Activated naive CD4-positive, alpha-beta T cell treated with anti-CD3 and anti-CD28 coated beads for 36 hours (primary cell): ENCODE data around the gene SPRN. TPM values are rescaled to one million over a fixed set of nuclear protein-coding genes. Genes with fewer than 3 reads are reported as not detected.

ENCODE experiments used
- CTCF ChIA-PET: fragments of 350-600 bp; sonication (Branson Sonifier 250); formaldehyde crosslinking; loops from one replicate; lab custom pipeline; 2021; ENCODE audit warnings: antibody characterized with exemption; lab: Charles Lee
- DNase-seq: peaks from one replicate; pipeline ENCODE4 v3.0.0-alpha.2; 2020
- H3K27ac Mint-ChIP-seq: one replicate; pipeline ENCODE4 v1.8.0; 2021; ENCODE audit warnings: mild to moderate bottlenecking, mixed read lengths
- H3K27me3 Mint-ChIP-seq: one replicate; pipeline ENCODE4 v1.8.0; 2021; ENCODE audit warnings: low read depth, mixed read lengths
- H3K36me3 Mint-ChIP-seq: one replicate; pipeline ENCODE4 v1.8.0; 2021; ENCODE audit warnings: low read depth, mixed read lengths
- H3K4me1 Mint-ChIP-seq: one replicate; pipeline ENCODE4 v1.8.0; 2021; ENCODE audit warnings: low read depth, mixed read lengths
- H3K4me3 Mint-ChIP-seq: one replicate; pipeline ENCODE4 v1.8.0; 2021; ENCODE audit warnings: mild to moderate bottlenecking, moderate library complexity, mixed read lengths
- H3K9me3 Mint-ChIP-seq: one replicate; pipeline ENCODE4 v1.8.0; 2021; ENCODE audit warnings: mixed read lengths
- intact Hi-C: fragments of 100-400 bp; cut with micrococcal nuclease; formaldehyde crosslinking; loops from one replicate; pipeline ENCODE4 v1.15.1; 2023
- total RNA-seq, 2 experiments: library from RNA; stranded (reverse); gene quantifications; one replicate each; pipeline ENCODE4 v1.2.3, GENCODE V29; 2021

SPRN gene
- total RNA-seq, 2 experiments from 2014 or later: not detected

GRCh38 chr10:133453516-133454203, 29.2 kb upstream of the SPRN start, which contains the start of gene SCART1:
Gene SCART1 (plus strand): TSS chr10:133453945. CDS start chr10:133453998, 53 bp downstream.
- no peaks in the 10 kb centered on the region for H3K4me1 Mint-ChIP-seq
- no peaks in the 10 kb centered on the region for H3K27me3 Mint-ChIP-seq
- intact Hi-C loops: no loop called here
- H3K27ac Mint-ChIP-seq: no peak within 1 kb of the TSS
- DNase-seq: no peak
- CTCF ChIA-PET: interaction anchor here (1.0 kb wide), 1 partner anchor 15 kb away, joined by 4 read pairs; no protein-coding TSS in a partner anchor
- peaks cover 7% of the 10 kb centered on the region for H3K9me3 Mint-ChIP-seq
- no peak within 1 kb of the TSS for H3K4me3 Mint-ChIP-seq
- H3K36me3 Mint-ChIP-seq: no peaks in the 10 kb centered on the region

- H3K27me3 Mint-ChIP-seq: no peaks in the 10 kb centered on the region
- H3K9me3 Mint-ChIP-seq: peaks cover 19% of the 10 kb centered on the region
- H3K27ac Mint-ChIP-seq: no peak overlapping the region
- CTCF ChIA-PET: no interaction called here
- no peak overlapping the region for H3K4me3 Mint-ChIP-seq
- DNase-seq: no peak
- intact Hi-C loops: no loop called here
- H3K36me3 Mint-ChIP-seq: peaks cover 9% of the 10 kb centered on the region
- H3K4me1 Mint-ChIP-seq: no peaks in the 10 kb centered on the region
These were observed 28.0 kb upstream of the SPRN start for GRCh38 chr10:133452453-133452852.

- intact Hi-C loops: no loop called here
- Mint-ChIP-seq H3K4me1 (no peaks in the 10 kb centered on the region), H3K9me3 (peaks cover 27% of the 10 kb centered on the region), H3K4me3 (no peak overlapping the region), H3K27me3 (no peaks in the 10 kb centered on the region), H3K36me3 (peaks cover 15% of the 10 kb centered on the region), H3K27ac (no peak overlapping the region)
- CTCF ChIA-PET: interaction anchor here (1.0 kb wide), 1 partner anchor 13 kb away, joined by 6 read pairs; no protein-coding TSS in a partner anchor
- DNase-seq: no peak
These were observed 26.9 kb upstream of the SPRN start for GRCh38 chr10:133451346-133451745.

- Mint-ChIP-seq H3K4me1 (no peaks in the 10 kb centered on the region), H3K27ac (no peak overlapping the region), H3K36me3 (peaks cover 19% of the 10 kb centered on the region), H3K27me3 (no peaks in the 10 kb centered on the region), H3K9me3 (peaks cover 33% of the 10 kb centered on the region), H3K4me3 (no peak overlapping the region)
- CTCF ChIA-PET: no interaction called here
- DNase-seq: no peak
- intact Hi-C loops: no loop called here
These were observed 23.7 kb upstream of the SPRN start for GRCh38 chr10:133448120-133448519.

GRCh38 chr10:133446979-133447378, 22.6 kb upstream of the SPRN start:
- intact Hi-C loops: no loop called here
- CTCF ChIA-PET: no interaction called here
- Mint-ChIP-seq H3K27me3 (no peaks in the 10 kb centered on the region), H3K27ac (no peak overlapping the region), H3K4me1 (peaks cover 5% of the 10 kb centered on the region), H3K4me3 (no peak overlapping the region), H3K9me3 (peaks cover 33% of the 10 kb centered on the region), H3K36me3 (peaks cover 19% of the 10 kb centered on the region)
- DNase-seq: no peak

GRCh38 chr10:133445751-133446708, 21.6 kb upstream of the SPRN start:
- Mint-ChIP-seq H3K9me3 (peaks cover 33% of the 10 kb centered on the region), H3K27me3 (no peaks in the 10 kb centered on the region), H3K36me3 (peaks cover 19% of the 10 kb centered on the region), H3K27ac (no peak overlapping the region), H3K4me1 (peaks cover 5% of the 10 kb centered on the region), H3K4me3 (no peak overlapping the region)
- intact Hi-C loops: no loop called here
- CTCF ChIA-PET: no interaction called here
- no peak for DNase-seq

GRCh38 chr10:133445268-133445732, 20.9 kb upstream of the SPRN start:
- intact Hi-C loops: no loop called here
- no peak overlapping the region for H3K27ac Mint-ChIP-seq
- peaks cover 33% of the 10 kb centered on the region for H3K9me3 Mint-ChIP-seq
- H3K4me1 Mint-ChIP-seq: peaks cover 5% of the 10 kb centered on the region
- peaks cover 19% of the 10 kb centered on the region for H3K36me3 Mint-ChIP-seq
- DNase-seq: no peak
- H3K27me3 Mint-ChIP-seq: no peaks in the 10 kb centered on the region
- CTCF ChIA-PET: no interaction called here
- H3K4me3 Mint-ChIP-seq: no peak overlapping the region

GRCh38 chr10:133444342-133445267, 20.2 kb upstream of the SPRN start:
- Mint-ChIP-seq H3K27ac (no peak overlapping the region), H3K4me1 (peaks cover 5% of the 10 kb centered on the region), H3K4me3 (no peak overlapping the region), H3K27me3 (no peaks in the 10 kb centered on the region), H3K36me3 (peaks cover 19% of the 10 kb centered on the region), H3K9me3 (peaks cover 33% of the 10 kb centered on the region)
- no peak for DNase-seq
- intact Hi-C loops: no loop called here
- CTCF ChIA-PET: no interaction called here

- Mint-ChIP-seq H3K27me3 (peaks cover 2% of the 10 kb centered on the region), H3K36me3 (peaks cover 18% of the 10 kb centered on the region), H3K9me3 (peaks cover 22% of the 10 kb centered on the region), H3K27ac (no peak overlapping the region), H3K4me3 (no peak overlapping the region), H3K4me1 (peaks cover 5% of the 10 kb centered on the region)
- CTCF ChIA-PET: no interaction called here
- DNase-seq: no peak
- intact Hi-C loops: no loop called here
These were observed 18.8 kb upstream of the SPRN start for GRCh38 chr10:133442967-133443924.

GRCh38 chr10:133442191-133442966, 18.0 kb upstream of the SPRN start:
- H3K27ac Mint-ChIP-seq: no peak overlapping the region
- no peak for DNase-seq
- intact Hi-C loops: no loop called here
- H3K27me3 Mint-ChIP-seq: peaks cover 2% of the 10 kb centered on the region
- peaks cover 10% of the 10 kb centered on the region for H3K36me3 Mint-ChIP-seq
- H3K9me3 Mint-ChIP-seq: peaks cover 13% of the 10 kb centered on the region
- CTCF ChIA-PET: no interaction called here
- H3K4me1 Mint-ChIP-seq: peaks cover 7% of the 10 kb centered on the region
- no peak overlapping the region for H3K4me3 Mint-ChIP-seq
